Testis (tissue), 3 donors: ENCODE results near the gene LRRC36. TPM values are rescaled to one million over a fixed set of nuclear protein-coding genes. Genes with fewer than 3 reads are reported as not detected.

Experiments
- DNase-seq: peaks from one replicate; pipeline ENCODE4 v3.0.0-alpha.2; 2019
- H3K27ac ChIP-seq, 2 donors: fragments of 200-600 bp; sonication (generic); one replicate each; pipeline ENCODE4 v1.5.1; 2019
- H3K27me3 ChIP-seq: fragments of 200-600 bp; sonication (generic); one replicate; pipeline ENCODE4 v1.5.1; 2019
- H3K36me3 ChIP-seq: fragments of 200-600 bp; sonication (generic); one replicate; pipeline ENCODE4 v1.5.1; 2017; ENCODE audit warnings: low read depth; ENCODE audit errors: missing control alignments
- H3K4me1 ChIP-seq: fragments of 200-600 bp; sonication (generic); one replicate; pipeline ENCODE4 v1.5.1; 2019
- H3K4me3 ChIP-seq, 2 donors: fragments of 200-600 bp; sonication (generic); one replicate each; pipeline ENCODE4 v1.5.1; 2017 to 2019
- H3K9me3 ChIP-seq: fragments of 200-600 bp; sonication (generic); one replicate; pipeline ENCODE4 v1.5.1; 2017
- CTCF ChIP-seq, 3 experiments: fragments of 450-650 bp in 2 of 3; fragments of 200-600 bp in 1 of 3; sonication (generic) in 1 of 3; IDR thresholded peaks; one replicate each; pipeline ENCODE4 v1.5.1; 2016 to 2019; ENCODE audit warnings: antibody characterized with exemption in 3 of 3, mild to moderate bottlenecking in 2 of 3, moderate library complexity in 1 of 3
- POLR2A ChIP-seq: fragments of 450-650 bp; IDR thresholded peaks from one replicate; pipeline ENCODE4 v1.6.1; 2017; ENCODE audit warnings: antibody characterized with exemption, mild to moderate bottlenecking, moderate library complexity
- WGBS, 2 donors: methylation state at CpG; one replicate each; pipeline ENCODE4 v1.1.5; 2018; 5-methylcytosine and 5-hydroxymethylcytosine counted together
- intact Hi-C: fragments of 100-400 bp; cut with DNase I; formaldehyde crosslinking; loops from one replicate; pipeline ENCODE4 v1.15.1; 2023; ENCODE audit warnings: low total_unique reads
- polyA plus RNA-seq: library from polyadenylated mRNA; stranded (reverse); fragments of 350-450 nt; fragmentation: Illumina TruSeq; extraction: RNeasy Lipid Tissue Mini Kit (QIAGEN cat#74804); gene quantifications from one replicate; pipeline ENCODE4 v1.2.3, GENCODE V29; 2014; ENCODE audit warnings: low read depth, low replicate concordance; ENCODE audit not compliant: insufficient read depth
- total RNA-seq, 2 donors: library from RNA; depleted of rRNA; stranded (reverse); fragments of >200 nt; gene quantifications; one replicate each; pipeline ENCODE4 v1.2.3, GENCODE V29; 2016

The LRRC36 gene
- total and polyA plus RNA-seq, 3 donors from 2014 or later: 28.3 to 94.5 (median 40.9) TPM

- intact Hi-C loops: loop anchor here (10.0 kb wide), 1 partner anchor 45 kb away; no protein-coding TSS in a partner anchor
- DNase-seq: no peak
- H3K4me1 ChIP-seq: no peaks in the 10 kb centered on the region
- H3K36me3 ChIP-seq: no peaks in the 10 kb centered on the region
- H3K4me3 ChIP-seq: no peak overlapping the region
- no peak overlapping the region for H3K27ac ChIP-seq
- TF ChIP-seq CTCF (IDR thresholded peaks at IDR 0.05) (no peak), POLR2A (no peak)
- WGBS, 2 donors: 77 to 79% methylated on average over 5 of the region's 5 CpGs
- no peaks in the 10 kb centered on the region for H3K9me3 ChIP-seq
- H3K27me3 ChIP-seq: no peaks in the 10 kb centered on the region
These were observed 3.3 kb downstream of the LRRC36 start for GRCh38 chr16:67329901-67330300.

GRCh38 chr16:67333315-67333714 is 6.7 kb downstream of the LRRC36 start:
- no peaks in the 10 kb centered on the region for H3K36me3 ChIP-seq
- no peak for DNase-seq
- WGBS, 2 donors: 81 to 82% methylated on average over 2 of the region's 2 CpGs
- no peaks in the 10 kb centered on the region for H3K4me1 ChIP-seq
- no peaks in the 10 kb centered on the region for H3K27me3 ChIP-seq
- TF ChIP-seq POLR2A (no peak), CTCF (IDR thresholded peaks at IDR 0.05) (no peak)
- no peak overlapping the region for H3K4me3 ChIP-seq
- no peak overlapping the region for H3K27ac ChIP-seq
- no peaks in the 10 kb centered on the region for H3K9me3 ChIP-seq
- intact Hi-C loops: loop anchor here (10.0 kb wide), 1 partner anchor 49 kb away; no protein-coding TSS in a partner anchor

- 85 to 86% methylated on average over 1 of the region's 1 CpG for WGBS, 2 donors
- H3K4me1 ChIP-seq: no peaks in the 10 kb centered on the region
- intact Hi-C loops: loop anchor here (10.0 kb wide), 1 partner anchor 51 kb away; no protein-coding TSS in a partner anchor
These were observed 9.5 kb downstream of the LRRC36 start for GRCh38 chr16:67336116-67336515.

DNA sequence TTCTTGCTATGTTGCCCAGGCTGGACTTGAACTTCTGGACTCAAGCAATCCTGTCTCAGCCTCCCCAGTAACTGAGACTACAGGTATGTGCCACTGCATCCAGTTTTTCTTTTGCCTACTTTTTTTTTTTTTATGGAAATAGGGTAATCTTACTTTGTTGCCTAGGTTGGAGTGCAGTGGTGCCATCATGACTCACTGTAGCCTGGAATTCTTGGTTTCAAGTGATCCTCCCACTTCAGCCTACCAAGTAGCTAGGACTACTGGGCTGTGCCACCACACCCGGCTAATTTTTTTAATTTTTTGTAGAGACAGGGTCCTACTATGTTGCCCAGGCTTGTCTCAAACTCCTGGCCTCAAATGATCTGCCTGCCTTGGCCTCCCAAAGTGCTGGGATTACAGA is 10.0 kb downstream of the LRRC36 start:
- H3K27ac ChIP-seq: no peak overlapping the region
- WGBS, 2 donors: 95 to 100% methylated on average over 1 of the region's 1 CpG
- intact Hi-C loops: loop anchor here (10.0 kb wide), 1 partner anchor 52 kb away; no protein-coding TSS in a partner anchor
- H3K4me3 ChIP-seq: no peak overlapping the region
- H3K27me3 ChIP-seq: no peaks in the 10 kb centered on the region
- H3K9me3 ChIP-seq: no peaks in the 10 kb centered on the region
- H3K36me3 ChIP-seq: no peaks in the 10 kb centered on the region
- no peaks in the 10 kb centered on the region for H3K4me1 ChIP-seq
- no peak for DNase-seq
- TF ChIP-seq CTCF (IDR thresholded peaks at IDR 0.05): no peak
- no peak for TF ChIP-seq POLR2A

More at GRCh38 chr16:67336116-67336515, 9.5 kb downstream of the LRRC36 start:
- no peaks in the 10 kb centered on the region for H3K36me3 ChIP-seq
- DNase-seq: no peak
- TF ChIP-seq POLR2A: no peak
- TF ChIP-seq CTCF (IDR thresholded peaks at IDR 0.05): no peak
- no peaks in the 10 kb centered on the region for H3K27me3 ChIP-seq
- H3K9me3 ChIP-seq: no peaks in the 10 kb centered on the region
- H3K27ac ChIP-seq: no peak overlapping the region
- no peak overlapping the region for H3K4me3 ChIP-seq

DNA sequence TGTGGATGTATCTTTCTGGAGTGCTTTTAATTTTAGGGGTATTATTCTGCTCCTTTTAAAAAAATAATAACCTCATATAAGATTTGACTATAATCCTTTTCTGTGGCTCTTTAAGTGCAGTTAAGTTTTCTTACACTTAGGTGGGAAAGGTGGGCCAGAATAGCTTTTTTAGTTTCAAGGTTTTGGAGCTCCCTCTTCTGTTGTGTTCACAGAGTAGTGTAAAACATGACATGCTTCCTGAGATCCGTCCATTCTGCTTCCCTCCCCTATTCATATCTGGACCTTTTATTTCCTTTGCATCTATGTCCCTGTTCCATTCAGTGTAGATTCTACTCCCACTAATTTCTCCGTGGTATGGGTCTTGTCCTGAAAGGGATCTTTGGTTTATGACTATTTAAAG is 12.8 kb downstream of the LRRC36 start:
- DNase-seq: no peak
- WGBS, 2 donors: 47 to 54% methylated on average over 2 of the region's 2 CpGs
- no peaks in the 10 kb centered on the region for H3K27me3 ChIP-seq
- intact Hi-C loops: loop anchor here (10.0 kb wide), 1 partner anchor 55 kb away; no protein-coding TSS in a partner anchor
- H3K9me3 ChIP-seq: no peaks in the 10 kb centered on the region
- no peaks in the 10 kb centered on the region for H3K4me1 ChIP-seq
- H3K4me3 ChIP-seq: no peak overlapping the region
- H3K36me3 ChIP-seq: no peaks in the 10 kb centered on the region
- TF ChIP-seq CTCF (IDR thresholded peaks at IDR 0.05): no peak
- TF ChIP-seq POLR2A: no peak
- no peak overlapping the region for H3K27ac ChIP-seq
